Hepatocyte (in vitro differentiated cells): ENCODE results near the gene RUBCN.

Experiments used
- CTCF ChIP-seq: fragments of 200-600 bp; sonication (generic); IDR thresholded peaks from 2 replicates; pipeline ENCODE4 v1.5.1; 2016; ENCODE audit warnings: antibody characterized with exemption, mild to moderate bottlenecking; ENCODE audit not compliant: poor library complexity
- EZH2 ChIP-seq: fragments of 200-600 bp; sonication (generic); IDR thresholded peaks from 2 replicates; pipeline ENCODE4 v1.6.1; 2016; ENCODE audit warnings: antibody characterized with exemption, mild to moderate bottlenecking, borderline replicate concordance

GRCh38 chr3:197746801-197747237 is 10.1 kb upstream of the RUBCN start:
- TF ChIP-seq CTCF (no peak), EZH2 (no peak)
